Colonic mucosa (tissue), 4 donors: Measurements from ENCODE around the gene ARMH2. TPM values are rescaled to one million over a fixed set of nuclear protein-coding genes. Genes with fewer than 3 reads are reported as not detected.
"Not testable (repeated sequence)": the region's sequence is repeated elsewhere in the genome, so short reads cannot be mapped to it uniquely, and the experiment has no call there.

Experiments
- DNase-seq: peaks from one replicate; pipeline ENCODE4 v3.0.0-alpha.2; 2020
- H3K27ac ChIP-seq: fragments of 200-600 bp; one replicate; pipeline ENCODE4 v1.8.0; 2021
- H3K27me3 ChIP-seq: fragments of 200-600 bp; one replicate; pipeline ENCODE4 v1.8.0; 2021
- H3K36me3 ChIP-seq: fragments of 200-600 bp; one replicate; pipeline ENCODE4 v1.8.0; 2021
- H3K4me1 ChIP-seq: fragments of 200-600 bp; one replicate; pipeline ENCODE4 v1.8.0; 2021; ENCODE audit warnings: mild to moderate bottlenecking
- H3K4me3 ChIP-seq: fragments of 200-600 bp; one replicate; pipeline ENCODE4 v1.8.0; 2021
- H3K9ac ChIP-seq, 2 donors: one replicate each; pipeline ENCODE4 v1.7.0; 2013; ENCODE audit warnings: control low read depth in 2 of 2, low read depth in 2 of 2, low read length in 2 of 2
- H3K9me3 ChIP-seq: fragments of 200-600 bp; one replicate; pipeline ENCODE4 v1.8.0; 2021
- CTCF ChIP-seq: fragments of 200-600 bp; IDR thresholded peaks from one replicate; pipeline ENCODE4 v1.8.0; 2022; ENCODE audit warnings: antibody characterized with exemption, mild to moderate bottlenecking
- intact Hi-C: fragments of 100-400 bp; cut with DNase I; formaldehyde crosslinking; loops from one replicate; pipeline ENCODE4 v1.14.1; 2022
- total RNA-seq, 2 donors: library from RNA; stranded (reverse); fragmentation: NEBNext Ultra II Directional in 1 of 2; extraction: Animal tissue kit (Norgen Biotek cat#: 25700) in 1 of 2; gene quantifications; one replicate each; pipeline ENCODE4 v1.2.1, GENCODE V29; 2021
- donor health status: healthy.
- donor health status: DM: no; HTN: no; CAD: no.
- donor health status: DM: no; HTN: no; CAD: no.

The ARMH2 gene
- total RNA-seq, 2 donors from 2014 or later = not detected

GRCh38 chr6:24775520-24776058 lies 23.1 kb downstream of the ARMH2 start:
- H3K4me3 ChIP-seq = peak overlapping the region; percentile 81
- H3K27me3 ChIP-seq = no peaks in the 10 kb centered on the region
- intact Hi-C loops = no loop called here
- no peaks in the 10 kb centered on the region for H3K36me3 ChIP-seq
- H3K27ac ChIP-seq = peak overlapping the region; percentile 95
- peak overlapping the region; percentile 57 to 98 for H3K9ac ChIP-seq
- no peaks in the 10 kb centered on the region for H3K4me1 ChIP-seq
- no peak for DNase-seq
- no peak for TF ChIP-seq CTCF
- no peaks in the 10 kb centered on the region for H3K9me3 ChIP-seq

GRCh38 chr6:24774696-24775519 lies 23.8 kb downstream of the ARMH2 start, which contains the start of gene GMNN:
GMNN (plus strand) TSS chr6:24774937; CDS start chr6:24777247, 2,310 bp downstream.
- intact Hi-C loops = no loop called here
- DNase-seq = peak; percentile 100
- no peak for TF ChIP-seq CTCF
- Histone ChIP-seq H3K27ac (peak within 1 kb of the TSS; percentile 95), H3K27me3 (no peaks in the 10 kb centered on the region), H3K9me3 (no peaks in the 10 kb centered on the region), H3K36me3 (no peaks in the 10 kb centered on the region), H3K4me1 (no peaks in the 10 kb centered on the region), H3K9ac (peak within 1 kb of the TSS; percentile 91 to 98), H3K4me3 (peak within 1 kb of the TSS; percentile 81)

DNA sequence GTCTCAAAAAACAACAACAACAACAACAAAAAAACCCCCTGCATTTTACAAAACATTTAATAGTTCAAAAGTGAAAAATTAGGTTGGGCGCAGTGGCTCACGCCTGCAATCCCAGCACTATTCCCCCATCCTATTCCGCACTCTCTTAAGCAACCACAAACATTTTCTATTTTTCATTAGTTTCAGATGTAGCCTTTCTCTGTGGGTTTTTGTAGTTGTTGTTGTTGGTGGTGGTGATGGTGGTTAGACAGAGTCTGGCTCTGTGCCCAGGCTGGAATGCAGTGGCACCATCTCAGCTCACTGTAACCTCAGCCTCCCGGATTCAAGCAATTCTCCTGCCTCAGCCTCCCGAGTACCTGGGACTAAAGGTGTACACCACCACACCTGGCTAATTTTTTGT lies 30.4 kb downstream of the ARMH2 start:
- DNase-seq = no peak
- no peak overlapping the region for H3K27ac ChIP-seq
- H3K36me3 ChIP-seq = no peaks in the 10 kb centered on the region
- H3K9me3 ChIP-seq = no peaks in the 10 kb centered on the region
- no peak overlapping the region for H3K9ac ChIP-seq
- intact Hi-C loops = loop anchor here (5.0 kb wide), 1 partner anchor 186 kb away; no protein-coding TSS in a partner anchor
- H3K4me3 ChIP-seq = no peak overlapping the region
- no peaks in the 10 kb centered on the region for H3K27me3 ChIP-seq
- TF ChIP-seq CTCF = no peak
- no peaks in the 10 kb centered on the region for H3K4me1 ChIP-seq

DNA sequence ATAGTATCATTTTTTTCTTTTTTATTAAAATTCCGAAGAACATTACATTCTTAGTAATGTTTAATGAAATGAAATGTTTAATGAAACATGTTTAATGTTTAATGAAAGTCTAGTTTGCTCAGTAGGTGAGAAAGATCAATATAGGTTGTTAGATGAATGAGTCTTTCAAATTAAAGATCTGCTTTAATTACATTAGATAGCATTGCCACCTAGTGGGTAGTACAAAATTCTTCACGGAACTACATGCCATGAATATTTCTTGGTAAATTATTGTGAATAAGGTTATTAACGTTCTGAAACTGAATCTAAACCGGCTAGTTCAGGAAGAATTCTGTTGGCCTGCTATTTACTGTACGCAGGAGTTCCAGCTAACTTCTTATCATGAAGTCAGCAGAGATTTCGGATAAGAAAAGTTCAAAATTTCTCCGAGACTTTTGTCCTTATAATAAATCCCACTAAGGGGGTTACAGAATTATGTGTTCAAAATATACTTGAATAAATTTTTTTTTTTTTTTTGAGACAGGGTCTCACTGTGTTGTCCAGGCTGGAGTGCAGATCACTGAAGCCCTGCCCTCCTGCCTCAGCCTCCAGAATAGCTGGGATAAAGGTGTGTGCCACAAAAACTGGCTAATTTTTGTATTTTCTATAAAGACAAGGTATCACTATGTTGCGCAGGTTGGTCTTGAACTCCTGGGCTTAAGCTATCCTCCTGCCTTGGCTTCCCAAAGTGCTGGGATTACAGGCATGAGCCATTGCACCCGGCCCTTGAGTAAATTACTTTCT lies 31.8 kb downstream of the ARMH2 start:
- H3K9ac ChIP-seq = no peak overlapping the region
- no peaks in the 10 kb centered on the region for H3K9me3 ChIP-seq
- no peak for DNase-seq
- no peaks in the 10 kb centered on the region for H3K36me3 ChIP-seq
- no peaks in the 10 kb centered on the region for H3K27me3 ChIP-seq
- H3K4me3 ChIP-seq = no peak overlapping the region
- H3K27ac ChIP-seq = no peak overlapping the region
- H3K4me1 ChIP-seq = no peaks in the 10 kb centered on the region
- TF ChIP-seq CTCF = peak; percentile 24
- intact Hi-C loops = loop anchor here (5.0 kb wide), 1 partner anchor 185 kb away; no protein-coding TSS in a partner anchor

DNA sequence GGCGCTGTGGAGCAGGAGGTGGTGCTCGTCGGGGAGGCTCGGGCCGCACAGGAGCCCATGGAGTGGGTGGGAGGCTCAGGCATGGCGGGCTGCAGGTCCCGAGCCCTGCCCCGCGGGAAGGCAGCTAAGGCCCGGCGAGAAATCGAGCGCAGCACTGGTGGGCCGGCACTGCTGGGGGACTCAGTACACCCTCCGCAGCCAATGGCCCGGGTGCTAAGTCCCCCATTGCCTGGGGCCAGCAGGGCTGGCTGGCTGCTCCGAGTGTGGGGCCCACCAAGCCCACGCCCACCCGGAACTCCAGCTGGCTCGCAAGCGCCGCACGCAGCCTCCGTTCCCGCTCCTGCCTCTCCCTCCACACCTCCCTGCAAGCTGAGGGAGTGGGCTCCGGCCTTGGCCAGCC lies 32.7 kb downstream of the ARMH2 start:
- not testable (repeated sequence) for DNase-seq, H3K27me3 ChIP-seq, H3K4me1 ChIP-seq, H3K4me3 ChIP-seq, H3K27ac ChIP-seq, H3K9ac ChIP-seq, H3K9me3 ChIP-seq, H3K36me3 ChIP-seq
- intact Hi-C loops = loop anchor here (5.0 kb wide), 1 partner anchor 184 kb away; no protein-coding TSS in a partner anchor

GRCh38 chr6:24764833-24765828 lies 33.6 kb downstream of the ARMH2 start:
- not testable (repeated sequence) for H3K27me3 ChIP-seq, H3K9ac ChIP-seq, H3K27ac ChIP-seq, H3K4me3 ChIP-seq, DNase-seq, H3K36me3 ChIP-seq, H3K9me3 ChIP-seq, H3K4me1 ChIP-seq
- intact Hi-C loops = loop anchor here (5.0 kb wide), 1 partner anchor 183 kb away; no protein-coding TSS in a partner anchor
